ENCODE data around the gene MYMX. TPM values are rescaled to one million over a fixed set of nuclear protein-coding genes. Genes with fewer than 3 reads are reported as not detected.

The MYMX gene
- total and polyA plus RNA-seq, 2 of the 13 experiments (the other 11 are each of a cell fraction or from before 2014, with no cell fraction given), result not detected

GRCh38 chr6:44237813-44238433 is 21.2 kb downstream of the MYMX start (continued):
- TF ChIP-seq CAMTA2 (CRISPR knock-in tag; IDR thresholded peaks at IDR 0.05; ENCODE audit: borderline replicate concordance) (no peak), MIER2 (CRISPR knock-in tag; IDR thresholded peaks at IDR 0.05) (no peak; the same call in 1 of the 2 replicates), ZC3H4 (CRISPR knock-in tag; IDR thresholded peaks at IDR 0.05; ENCODE audit: borderline replicate concordance) (no peak), RARG (CRISPR knock-in tag; IDR thresholded peaks at IDR 0.05; ENCODE audit: low read depth) (no peak), SMC3 (IDR thresholded peaks at IDR 0.05; ENCODE audit: low read length) (peak; percentile 31; the same call in 1 of the 2 replicates), BHLHE40 (IDR thresholded peaks at IDR 0.05; ENCODE audit: low read length) (no peak), SRF (IDR thresholded peaks at IDR 0.05; ENCODE audit: low read depth, low read length) (no peak), PAXIP1 (CRISPR knock-in tag; conservative IDR thresholded peaks at IDR 0.05) (0 out of 2 replicates have a peak, but pooled peaks have one; percentile 36), AGO1 (IDR thresholded peaks at IDR 0.05; ENCODE audit: low read depth, low read length, poor library complexity, severe bottlenecking) (peak; percentile 78), ATF7-NPFF (CRISPR knock-in tag; IDR thresholded peaks at IDR 0.05; ENCODE audit: low read depth) (peak; percentile 82), ZNF629 (CRISPR knock-in tag; conservative IDR thresholded peaks at IDR 0.05) (no peak), LCORL (IDR thresholded peaks at IDR 0.05) (no peak), LCORL (CRISPR knock-in tag; IDR thresholded peaks at IDR 0.05) (peak; percentile 91), GATAD1 (CRISPR knock-in tag; IDR thresholded peaks at IDR 0.05) (peak; percentile 44; the same call in 1 of the 2 replicates), IRX3 (CRISPR knock-in tag; IDR thresholded peaks at IDR 0.05; ENCODE audit: borderline replicate concordance, low read depth) (no peak), SP5 (CRISPR knock-in tag; IDR thresholded peaks at IDR 0.05; ENCODE audit: borderline replicate concordance, low read depth) (no peak), RXRA (CRISPR knock-in tag; IDR thresholded peaks at IDR 0.05) (peak; percentile 77; the same call in 1 of the 2 replicates), ZNF557 (CRISPR knock-in tag; IDR thresholded peaks at IDR 0.05) (no peak), HOXA9 (CRISPR knock-in tag; IDR thresholded peaks at IDR 0.05; ENCODE audit: borderline replicate concordance) (0 out of 2 replicates have a peak, but pooled peaks have one; percentile 38), ZNF782 (CRISPR knock-in tag; IDR thresholded peaks at IDR 0.05; ENCODE audit: borderline replicate concordance) (peak; percentile 47; the same call in 1 of the 2 replicates), ZNF781 (CRISPR knock-in tag; IDR thresholded peaks at IDR 0.05; ENCODE audit: borderline replicate concordance, not compliant biosample characterization) (no peak), SOX13 (IDR thresholded peaks at IDR 0.05) (no peak), SOX13 (CRISPR knock-in tag; conservative IDR thresholded peaks at IDR 0.05 in 1 of 2, IDR thresholded peaks at IDR 0.05 in 1 of 2) (no peak), HOXA5 (CRISPR knock-in tag; IDR thresholded peaks at IDR 0.05) (no peak; the same call in 1 of the 2 replicates), PHF20 (CRISPR knock-in tag; IDR thresholded peaks at IDR 0.05) (peak; percentile 37; the same call in 1 of the 2 replicates), RNF2 (conservative IDR thresholded peaks at IDR 0.05; ENCODE audit: low read depth) (peak; percentile 33; the same call in 1 of the 2 replicates), NONO (IDR thresholded peaks at IDR 0.05) (no peak), NONO (CRISPR knock-in tag; conservative IDR thresholded peaks at IDR 0.05) (peak; percentile 85), ZNF772 (CRISPR knock-in tag; IDR thresholded peaks at IDR 0.05) (peak; percentile 32)
